H9 (cell line): Measurements from ENCODE around the gene FOXD1. TPM values are rescaled to one million over a fixed set of nuclear protein-coding genes. Genes with fewer than 3 reads are reported as not detected.
A peak's percentile ranks its signal among the peaks of the same experiment; 100 is the strongest.

ENCODE experiments used
- DNase-seq: peaks from one replicate; pipeline ENCODE4 v3.0.0-alpha.2; 2017
- H2AFZ ChIP-seq: one replicate; pipeline ENCODE4 v1.6.1; 2013; ENCODE audit warnings: mild to moderate bottlenecking, low read length, control low read depth, moderate library complexity
- H2AK5ac ChIP-seq: 2 replicates; pipeline ENCODE4 v1.6.1; 2013; ENCODE audit warnings: low read length, control low read depth, mixed read lengths; ENCODE audit not compliant: insufficient read length
- H2BK120ac ChIP-seq: one replicate; pipeline ENCODE4 v1.6.1; 2013; ENCODE audit warnings: low read depth, mild to moderate bottlenecking, low read length, control low read depth, inconsistent platforms; ENCODE audit not compliant: poor library complexity, severe bottlenecking
- H2BK12ac ChIP-seq: 2 replicates; pipeline ENCODE4 v1.6.1; 2013; ENCODE audit warnings: low read length, control low read depth, mixed read lengths, low read depth; ENCODE audit not compliant: insufficient read length
- H2BK15ac ChIP-seq: 2 replicates; pipeline ENCODE4 v1.6.1; 2013; ENCODE audit warnings: low read depth, low read length, control low read depth
- H2BK20ac ChIP-seq: one replicate; pipeline ENCODE4 v1.6.1; 2013; ENCODE audit warnings: low read depth, mild to moderate bottlenecking, low read length, control low read depth, inconsistent platforms; ENCODE audit not compliant: poor library complexity, severe bottlenecking
- H2BK5ac ChIP-seq: 2 replicates; pipeline ENCODE4 v1.6.1; 2013; ENCODE audit warnings: low read length, control low read depth, mixed read lengths; ENCODE audit not compliant: insufficient read length
- H3K14ac ChIP-seq: 2 replicates; pipeline ENCODE4 v1.6.1; 2013; ENCODE audit warnings: low read length, control low read depth; ENCODE audit not compliant: insufficient read depth
- H3K18ac ChIP-seq: 2 replicates; pipeline ENCODE4 v1.6.1; 2013; ENCODE audit warnings: low read depth, mild to moderate bottlenecking, mixed read lengths, low read length, control low read depth; ENCODE audit not compliant: insufficient read length
- H3K23ac ChIP-seq: 2 replicates; pipeline ENCODE4 v1.6.1; 2013; ENCODE audit warnings: low read length, control low read depth, mixed read lengths, low read depth; ENCODE audit not compliant: insufficient read length
- H3K23me2 ChIP-seq: 2 replicates; pipeline ENCODE4 v1.6.1; 2013; ENCODE audit warnings: low read depth, mild to moderate bottlenecking, mixed read lengths, low read length, control low read depth; ENCODE audit not compliant: insufficient read length, poor library complexity, severe bottlenecking
- H3K27ac ChIP-seq: 2 replicates; pipeline ENCODE4 v1.5.1; 2013; ENCODE audit warnings: low read length, control low read depth, mixed read lengths, low read depth; ENCODE audit not compliant: insufficient read length
- H3K27me3 ChIP-seq: 2 replicates; pipeline ENCODE4 v1.6.1; 2013; ENCODE audit warnings: low read length, control low read depth, inconsistent platforms; ENCODE audit not compliant: insufficient read depth
- H3K4ac ChIP-seq: 2 replicates; pipeline ENCODE4 v1.6.1; 2013; ENCODE audit warnings: low read depth, mild to moderate bottlenecking, control low read depth, inconsistent platforms, low read length, moderate library complexity
- H3K4me1 ChIP-seq: 2 replicates; pipeline ENCODE4 v1.6.1; 2013; ENCODE audit warnings: low read length, control low read depth, inconsistent platforms; ENCODE audit not compliant: insufficient read depth
- H3K4me2 ChIP-seq: 2 replicates; pipeline ENCODE4 v1.6.1; 2013; ENCODE audit warnings: low read length, control low read depth, mixed read lengths; ENCODE audit not compliant: insufficient read length, insufficient read depth
- H3K56ac ChIP-seq: 2 replicates; pipeline ENCODE4 v1.6.1; 2013; ENCODE audit warnings: low read depth, mild to moderate bottlenecking, mixed read lengths, low read length, control low read depth; ENCODE audit not compliant: insufficient read length
- H3K79me1 ChIP-seq: 2 replicates; pipeline ENCODE4 v1.6.1; 2013; ENCODE audit warnings: low read depth, mild to moderate bottlenecking, moderate library complexity, low read length, control low read depth, inconsistent platforms; ENCODE audit not compliant: insufficient read depth, poor library complexity, severe bottlenecking
- H3K79me2 ChIP-seq: 2 replicates; pipeline ENCODE4 v1.6.1; 2013; ENCODE audit warnings: low read length, control low read depth, inconsistent platforms; ENCODE audit not compliant: insufficient read depth
- H3K9ac ChIP-seq: 2 replicates; pipeline ENCODE4 v1.6.1; 2013; ENCODE audit warnings: low read length, control low read depth, mixed read lengths; ENCODE audit not compliant: insufficient read length; ENCODE audit errors: extremely low read depth
- H3K9me3 ChIP-seq: one replicate; pipeline ENCODE4 v1.6.1; 2013; ENCODE audit warnings: low read depth, low read length, inconsistent platforms; ENCODE audit not compliant: control insufficient read depth
- H3T11ph ChIP-seq: one replicate; pipeline ENCODE4 v1.6.1; 2013; ENCODE audit warnings: mild to moderate bottlenecking, low read length, control low read depth, inconsistent platforms
- H4K20me1 ChIP-seq: one replicate; pipeline ENCODE4 v1.6.1; 2013; ENCODE audit not compliant: control insufficient read depth, insufficient read length, insufficient read depth
- H4K5ac ChIP-seq: 2 replicates; pipeline ENCODE4 v1.6.1; 2013; ENCODE audit warnings: low read depth, mild to moderate bottlenecking, mixed read lengths, low read length, control low read depth; ENCODE audit not compliant: insufficient read length
- H4K8ac ChIP-seq: replicated peaks from 2 replicates; pipeline ENCODE4 v1.6.1; 2013; ENCODE audit warnings: low read length, control low read depth, mixed read lengths, low read depth; ENCODE audit not compliant: insufficient read length
- H4K91ac ChIP-seq: 2 replicates; pipeline ENCODE4 v1.6.1; 2013; ENCODE audit warnings: low read depth, mild to moderate bottlenecking, moderate library complexity, mixed read lengths, low read length, control low read depth; ENCODE audit not compliant: insufficient read length
- H3K27ac Mint-ChIP-seq, 3 experiments: 2 replicates in 2 of 3; 3 replicates in 1 of 3; pipeline ENCODE4 v1.8.0; 2020 to 2021; ENCODE audit warnings: mixed read lengths in 3 of 3, mild to moderate bottlenecking in 1 of 3, moderate library complexity in 1 of 3
- H3K27me3 Mint-ChIP-seq: 2 replicates; pipeline ENCODE4 v1.8.0; 2021; ENCODE audit warnings: low read depth, mild to moderate bottlenecking, moderate library complexity, mixed read lengths
- H3K36me3 Mint-ChIP-seq, 3 experiments: 2 replicates in 2 of 3; 3 replicates in 1 of 3; pipeline ENCODE4 v1.8.0; 2020 to 2021; ENCODE audit warnings: low read depth in 3 of 3, mixed read lengths in 3 of 3; ENCODE audit not compliant: insufficient read depth in 1 of 3
- H3K4me1 Mint-ChIP-seq, 2 experiments: 2 replicates each; pipeline ENCODE4 v1.8.0; 2020; ENCODE audit warnings: mixed read lengths in 2 of 2
- H3K4me3 Mint-ChIP-seq, 2 experiments: 2 replicates in 1 of 2; 3 replicates in 1 of 2; pipeline ENCODE4 v1.8.0; 2020 to 2021; ENCODE audit warnings: mild to moderate bottlenecking in 2 of 2, mixed read lengths in 2 of 2, moderate library complexity in 1 of 2
- H3K9me3 Mint-ChIP-seq, 2 experiments: 2 replicates in 1 of 2; 3 replicates in 1 of 2; pipeline ENCODE4 v1.8.0; 2020; ENCODE audit warnings: mild to moderate bottlenecking in 2 of 2, mixed read lengths in 2 of 2, moderate library complexity in 1 of 2
- CTCF ChIP-seq: fragments of 200-600 bp; sonication (generic); conservative IDR thresholded peaks from 3 replicates; pipeline ENCODE4 v1.8.0; 2021; ENCODE audit warnings: antibody characterized with exemption, mild to moderate bottlenecking
- WGBS: extraction: QIAGEN DNeasy Blood & Tissue Kit; methylation state at CpG from one replicate; pipeline ENCODE4 v1.1.7; 2013; ENCODE audit warnings: missing lambda C conversion rate, low lambda C conversion rate, mixed read lengths; ENCODE audit not compliant: insufficient read length; ENCODE audit errors: extremely low coverage; 5-methylcytosine and 5-hydroxymethylcytosine counted together
- total RNA-seq: library from RNA; stranded (reverse); gene quantifications from 2 replicates; pipeline ENCODE4 v1.2.1, GENCODE V29; 2021

FOXD1 gene
- total RNA-seq, 1 experiment from 2014 or later: 0.20 TPM

- peaks cover 20% of the 10 kb centered on the region for H3K23me2 ChIP-seq
- no peak overlapping the region for H2AFZ ChIP-seq
- no peak overlapping the region for H2BK20ac ChIP-seq
- H3K79me2 ChIP-seq: no peaks in the 10 kb centered on the region
- H3K56ac ChIP-seq: no peak overlapping the region
- H3K27me3 ChIP-seq: peaks cover 82% of the 10 kb centered on the region
- peaks cover 30 to 48% of the 10 kb centered on the region in 2 experiments for H3K4me1 Mint-ChIP-seq
- no peak overlapping the region for H3K23ac ChIP-seq
- no peak overlapping the region for H3K27ac ChIP-seq
- H3K36me3 Mint-ChIP-seq: peaks cover 0 to 1% (median 0%) of the 10 kb centered on the region in 3 experiments; a peak in 2 of 7 replicates
- H3K27ac Mint-ChIP-seq: no peak overlapping the region
- no peak overlapping the region for H4K8ac ChIP-seq
- H2BK15ac ChIP-seq: no peak overlapping the region
- H2AK5ac ChIP-seq: no peak overlapping the region
- no peak overlapping the region for H3K14ac ChIP-seq
- no peak overlapping the region for H4K91ac ChIP-seq
- no peak overlapping the region for H3K9ac ChIP-seq
- no peaks in the 10 kb centered on the region for H4K20me1 ChIP-seq
- DNase-seq: peak; percentile 72
- no CpG with 5 or more reads among the region's 127 CpGs for WGBS
- no peak overlapping the region for H4K5ac ChIP-seq
- no peak overlapping the region for H3T11ph ChIP-seq
- H3K18ac ChIP-seq: no peak overlapping the region
- peaks cover 91% of the 10 kb centered on the region for H3K27me3 Mint-ChIP-seq
- H3K4me1 ChIP-seq: no peaks in the 10 kb centered on the region
- no peak overlapping the region for H2BK120ac ChIP-seq
- no peak overlapping the region for H2BK5ac ChIP-seq
- H3K4me2 ChIP-seq: peak overlapping the region; percentile 72
- TF ChIP-seq CTCF: no peak
- peak overlapping the region; percentile 61 to 80 for H3K4me3 Mint-ChIP-seq
- H3K4ac ChIP-seq: no peak overlapping the region
- no peaks in the 10 kb centered on the region for H3K9me3 ChIP-seq
- H3K79me1 ChIP-seq: no peaks in the 10 kb centered on the region
- no peak overlapping the region for H2BK12ac ChIP-seq
- H3K9me3 Mint-ChIP-seq: peaks cover 0 to 15% of the 10 kb centered on the region in 2 experiments; a peak in 1 of 5 replicates
Measured at GRCh38 chr5:73447530-73448462, 781 bp downstream of the FOXD1 start.
